Natural killer cell (primary cell): ENCODE results near the gene TPST1. TPM values are rescaled to one million over a fixed set of nuclear protein-coding genes. Genes with fewer than 3 reads are reported as not detected.

Experiments
- ATAC-seq, 3 donors: fragments of 150-1000 bp in 2 of 3; fragments of 200-7000 bp in 1 of 3; cut with Tn5 transposase; 1 replicate in 1 of 3; 2 replicates in 2 of 3; pipeline ENCODE4 v1.10.0; 2021; ENCODE audit warnings: mild to moderate bottlenecking in 2 of 3, moderate library complexity in 2 of 3
- DNase-seq, 2 donors: peaks; one replicate each; pipeline versions ENCODE4 v3.0.0 to v3.0.0-alpha.2; 2013 to 2021; ENCODE audit warnings: mixed read lengths in 1 of 2
- H3K27ac ChIP-seq: one replicate; pipeline ENCODE4 v1.5.1; 2013; ENCODE audit warnings: mild to moderate bottlenecking, low read length
- H3K27me3 ChIP-seq: one replicate; pipeline ENCODE4 v1.6.1; 2013; ENCODE audit warnings: low read length; ENCODE audit not compliant: control insufficient read depth, insufficient read depth
- H3K36me3 ChIP-seq: one replicate; pipeline ENCODE4 v1.6.1; 2013; ENCODE audit warnings: low read length; ENCODE audit not compliant: control insufficient read depth, insufficient read depth
- H3K4me1 ChIP-seq: one replicate; pipeline ENCODE4 v1.6.1; 2013; ENCODE audit warnings: low read length; ENCODE audit not compliant: control insufficient read depth, insufficient read depth
- H3K4me3 ChIP-seq: one replicate; pipeline ENCODE4 v1.5.1; 2013; ENCODE audit warnings: low read length
- H3K9me3 ChIP-seq: one replicate; pipeline ENCODE4 v1.6.1; 2013; ENCODE audit warnings: low read length; ENCODE audit not compliant: control insufficient read depth, insufficient read depth
- H3K27ac Mint-ChIP-seq, 2 donors: one replicate each; pipeline ENCODE4 v1.8.0; 2022; ENCODE audit warnings: mild to moderate bottlenecking in 2 of 2, mixed read lengths in 2 of 2, moderate library complexity in 1 of 2
- H3K27me3 Mint-ChIP-seq, 2 donors: one replicate each; pipeline ENCODE4 v1.8.0; 2022; ENCODE audit warnings: low read depth in 2 of 2, mixed read lengths in 2 of 2
- H3K36me3 Mint-ChIP-seq: one replicate; pipeline ENCODE4 v1.8.0; 2022; ENCODE audit warnings: mixed read lengths
- H3K4me1 Mint-ChIP-seq, 2 donors: one replicate each; pipeline ENCODE4 v1.8.0; 2022; ENCODE audit warnings: mixed read lengths in 2 of 2
- H3K4me3 Mint-ChIP-seq: one replicate; pipeline ENCODE4 v1.8.0; 2022; ENCODE audit warnings: mild to moderate bottlenecking, moderate library complexity, mixed read lengths
- H3K9me3 Mint-ChIP-seq, 2 donors: one replicate each; pipeline ENCODE4 v1.8.0; 2022; ENCODE audit warnings: mixed read lengths in 2 of 2
- WGBS: methylation state at CpG from one replicate; pipeline ENCODE4 v1.1.7; 2013; ENCODE audit warnings: missing lambda C conversion rate; ENCODE audit not compliant: insufficient coverage; 5-methylcytosine and 5-hydroxymethylcytosine counted together
- intact Hi-C: fragments of 100-400 bp; cut with micrococcal nuclease; formaldehyde crosslinking; loops from one replicate; pipeline ENCODE4 v1.14.2; 2022
- total RNA-seq, 4 donors: library from RNA; stranded (reverse); fragments of 120-200 nt in 1 of 4; gene quantifications; one replicate each; pipeline versions ENCODE4 v1.2.3 to v1.2.4, GENCODE V29; 2013 to 2022
- TF ChIP-seq, protein P1 (sequence below): fragments of 200-600 bp; IDR thresholded peaks from one replicate; pipeline ENCODE4 v1.8.0; 2022; ENCODE audit warnings: antibody characterized with exemption

TPST1 gene
- total RNA-seq, 3 donors from 2014 or later (not counting 1 experiment from before 2014, with no cell fraction given): 10.4 to 17.3 (median 14.3) TPM

DNA sequence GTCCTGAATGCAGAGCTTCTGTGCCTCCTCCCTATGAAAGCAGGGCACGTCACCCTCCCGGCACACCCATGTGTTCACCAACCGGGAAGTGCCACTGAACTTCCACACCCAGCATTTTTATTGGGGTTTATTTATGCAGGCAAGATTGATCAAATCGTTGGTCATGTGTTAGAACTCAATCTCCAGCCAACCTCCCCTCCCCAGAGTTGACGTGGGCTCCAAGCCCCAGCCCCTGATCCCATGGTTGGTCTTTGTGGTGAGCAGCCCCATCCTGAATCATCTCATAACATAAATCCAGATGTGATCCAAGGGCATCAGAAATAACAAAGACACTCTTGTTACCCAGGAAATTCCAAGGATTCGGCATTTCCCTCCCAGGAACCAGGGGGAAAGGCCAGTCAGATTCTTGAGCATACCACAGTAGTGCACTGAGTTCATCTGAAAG lies 151.2 kb downstream of the TPST1 start:
- Histone ChIP-seq H3K9me3 (no peaks in the 10 kb centered on the region), H3K4me1 (no peaks in the 10 kb centered on the region), H3K27ac (no peak overlapping the region), H3K36me3 (no peaks in the 10 kb centered on the region), H3K4me3 (no peak overlapping the region), H3K27me3 (no peaks in the 10 kb centered on the region)
- Mint-ChIP-seq H3K27ac (no peak overlapping the region), H3K4me1 (no peaks in the 10 kb centered on the region), H3K36me3 (no peaks in the 10 kb centered on the region), H3K27me3 (no peaks in the 10 kb centered on the region), H3K9me3 (no peaks in the 10 kb centered on the region), H3K4me3 (no peak overlapping the region)
- intact Hi-C loops: no loop called here
- TF ChIP-seq, protein P1, sequence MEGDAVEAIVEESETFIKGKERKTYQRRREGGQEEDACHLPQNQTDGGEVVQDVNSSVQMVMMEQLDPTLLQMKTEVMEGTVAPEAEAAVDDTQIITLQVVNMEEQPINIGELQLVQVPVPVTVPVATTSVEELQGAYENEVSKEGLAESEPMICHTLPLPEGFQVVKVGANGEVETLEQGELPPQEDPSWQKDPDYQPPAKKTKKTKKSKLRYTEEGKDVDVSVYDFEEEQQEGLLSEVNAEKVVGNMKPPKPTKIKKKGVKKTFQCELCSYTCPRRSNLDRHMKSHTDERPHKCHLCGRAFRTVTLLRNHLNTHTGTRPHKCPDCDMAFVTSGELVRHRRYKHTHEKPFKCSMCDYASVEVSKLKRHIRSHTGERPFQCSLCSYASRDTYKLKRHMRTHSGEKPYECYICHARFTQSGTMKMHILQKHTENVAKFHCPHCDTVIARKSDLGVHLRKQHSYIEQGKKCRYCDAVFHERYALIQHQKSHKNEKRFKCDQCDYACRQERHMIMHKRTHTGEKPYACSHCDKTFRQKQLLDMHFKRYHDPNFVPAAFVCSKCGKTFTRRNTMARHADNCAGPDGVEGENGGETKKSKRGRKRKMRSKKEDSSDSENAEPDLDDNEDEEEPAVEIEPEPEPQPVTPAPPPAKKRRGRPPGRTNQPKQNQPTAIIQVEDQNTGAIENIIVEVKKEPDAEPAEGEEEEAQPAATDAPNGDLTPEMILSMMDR: no peak
- ATAC-seq (no peak), DNase-seq (no peak)
- 93% methylated on average over 5 of the region's 6 CpGs for WGBS

DNA sequence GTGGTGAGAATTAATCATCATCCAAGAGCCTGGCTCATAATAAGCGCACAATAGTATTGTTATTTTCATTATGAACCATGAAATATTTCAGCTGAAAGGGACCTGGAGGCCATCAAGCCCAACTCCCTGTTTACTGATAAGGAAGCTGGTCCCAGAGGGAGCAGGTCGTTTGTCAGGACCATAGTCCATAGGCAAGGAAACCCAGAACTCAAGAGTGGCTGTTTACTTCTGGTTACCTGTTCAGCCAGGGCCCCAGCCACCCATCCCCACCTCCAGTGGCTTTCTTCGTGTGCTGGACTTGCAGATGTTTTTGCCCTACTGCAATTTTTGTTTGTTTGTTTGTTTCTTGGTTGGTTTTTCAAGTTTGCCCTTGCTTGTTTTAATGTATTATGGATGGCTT lies 152.0 kb downstream of the TPST1 start:
- 78% methylated on average over 3 of the region's 3 CpGs for WGBS

DNA sequence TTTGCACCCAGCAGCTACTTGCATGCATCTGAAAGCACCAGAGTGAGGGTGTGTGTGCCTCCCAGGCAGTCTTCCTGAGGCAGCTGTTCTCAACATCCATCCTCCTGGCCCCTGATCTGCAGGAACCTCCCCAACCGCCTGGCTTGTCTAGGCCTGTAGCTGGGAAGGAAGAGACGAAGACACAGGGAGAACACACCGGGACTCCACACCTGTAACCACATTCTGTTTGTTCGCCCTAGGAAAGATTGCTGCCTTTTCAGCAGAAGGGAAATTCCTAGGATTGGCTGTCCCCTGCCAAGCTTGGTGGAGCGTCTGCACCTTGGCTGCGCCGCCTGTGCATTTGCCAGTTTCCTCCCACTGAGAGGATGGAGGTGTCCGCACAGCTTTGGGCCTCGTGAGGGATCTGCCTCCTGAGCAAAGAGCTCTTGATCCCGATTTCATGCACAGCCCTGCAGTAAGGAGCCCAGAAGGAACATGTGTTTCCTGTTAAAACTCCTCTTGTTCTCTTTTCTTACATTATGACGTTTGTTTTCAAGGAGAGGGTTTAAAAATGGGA lies 154.6 kb downstream of the TPST1 start:
- 58% methylated on average over 10 of the region's 11 CpGs for WGBS

More for the DNA sequence above, 152.0 kb downstream of the TPST1 start:
- TF ChIP-seq, protein P1: no peak
- Mint-ChIP-seq H3K36me3 (no peaks in the 10 kb centered on the region), H3K27ac (no peak overlapping the region), H3K9me3 (no peaks in the 10 kb centered on the region), H3K4me3 (no peak overlapping the region), H3K27me3 (no peaks in the 10 kb centered on the region), H3K4me1 (no peaks in the 10 kb centered on the region)
- DNase-seq: no peak
- Histone ChIP-seq H3K4me3 (no peak overlapping the region), H3K27ac (no peak overlapping the region), H3K36me3 (no peaks in the 10 kb centered on the region), H3K4me1 (no peaks in the 10 kb centered on the region), H3K9me3 (no peaks in the 10 kb centered on the region), H3K27me3 (no peaks in the 10 kb centered on the region)
- no peak for ATAC-seq
- intact Hi-C loops: no loop called here

More for the DNA sequence above, 154.6 kb downstream of the TPST1 start:
- Mint-ChIP-seq H3K4me3 (no peak overlapping the region), H3K36me3 (no peaks in the 10 kb centered on the region), H3K27me3 (no peaks in the 10 kb centered on the region), H3K4me1 (no peaks in the 10 kb centered on the region), H3K27ac (no peak overlapping the region), H3K9me3 (no peaks in the 10 kb centered on the region)
- no peak for ATAC-seq
- TF ChIP-seq, protein P1: no peak
- H3K36me3 ChIP-seq: no peaks in the 10 kb centered on the region
- no peak overlapping the region for H3K27ac ChIP-seq
- H3K4me3 ChIP-seq: no peak overlapping the region
- H3K9me3 ChIP-seq: no peaks in the 10 kb centered on the region
- H3K4me1 ChIP-seq: no peaks in the 10 kb centered on the region
- DNase-seq: no peak
- intact Hi-C loops: no loop called here
- no peaks in the 10 kb centered on the region for H3K27me3 ChIP-seq
